DMS79 (cell line): ENCODE measurements around the gene OR2V1.
"Not testable (repeated sequence)": the region's sequence is repeated elsewhere in the genome, so short reads cannot be mapped to it uniquely, and the experiment has no call there.

ENCODE experiments used
- DNase-seq: peaks from one replicate; lab custom pipeline; 2025; lab: John Stamatoyannopoulos, UW

The OR2V1 gene

DNA sequence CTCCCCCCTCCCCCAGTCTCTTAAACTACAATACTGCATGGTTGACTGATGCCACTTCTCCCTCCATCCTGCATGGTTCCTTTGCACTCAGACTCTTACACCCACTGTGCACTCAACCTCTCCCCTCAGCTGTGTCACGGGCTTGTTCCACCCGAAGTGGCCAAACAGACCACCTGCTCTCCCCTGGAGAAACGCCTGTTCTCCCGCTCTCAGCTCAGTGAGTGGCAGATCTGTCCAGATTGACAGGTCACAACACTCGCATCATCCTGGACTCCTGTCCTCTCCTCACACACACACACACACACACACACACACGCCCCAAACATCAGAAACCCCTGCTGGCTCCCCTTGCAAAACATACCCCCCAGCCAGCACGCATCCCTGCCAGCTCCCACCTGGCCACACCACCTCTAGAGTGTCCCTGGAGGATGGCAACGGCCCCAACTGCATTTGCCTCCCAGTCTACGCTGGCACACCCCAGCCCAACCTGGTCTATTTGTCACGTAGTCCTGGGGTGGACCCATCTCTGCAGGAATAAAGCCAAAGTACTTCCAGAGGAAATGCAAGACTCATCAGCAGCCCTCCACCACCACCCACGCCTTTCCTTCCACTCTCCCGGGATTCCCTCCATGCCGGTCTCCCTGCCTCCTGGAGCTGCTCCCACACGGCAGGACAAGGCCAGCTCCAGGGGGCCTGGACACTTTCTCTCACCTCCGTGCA is 2.9 kb downstream of the OR2V1 start:
- no peak for DNase-seq

DNA sequence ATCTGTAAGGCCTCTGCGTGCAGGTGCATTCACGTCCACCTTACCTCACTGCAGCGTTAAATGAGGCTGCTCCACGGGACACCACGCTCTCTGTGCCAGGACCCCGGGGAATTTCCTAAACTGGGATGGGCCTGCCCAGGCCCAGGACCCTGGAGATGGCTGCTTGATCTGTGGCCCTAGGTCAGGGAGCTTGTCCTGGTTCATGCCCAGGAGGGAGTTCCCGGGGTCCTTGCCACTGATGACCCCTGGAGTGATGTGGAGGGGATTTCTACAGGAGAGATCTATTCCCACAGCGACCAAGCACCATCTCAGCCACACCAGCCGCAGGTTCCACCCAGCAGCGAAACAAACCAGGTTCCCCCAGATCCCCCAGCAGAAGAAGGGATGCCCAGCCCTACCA is 3.5 kb downstream of the OR2V1 start:
- no peak for DNase-seq

DNA sequence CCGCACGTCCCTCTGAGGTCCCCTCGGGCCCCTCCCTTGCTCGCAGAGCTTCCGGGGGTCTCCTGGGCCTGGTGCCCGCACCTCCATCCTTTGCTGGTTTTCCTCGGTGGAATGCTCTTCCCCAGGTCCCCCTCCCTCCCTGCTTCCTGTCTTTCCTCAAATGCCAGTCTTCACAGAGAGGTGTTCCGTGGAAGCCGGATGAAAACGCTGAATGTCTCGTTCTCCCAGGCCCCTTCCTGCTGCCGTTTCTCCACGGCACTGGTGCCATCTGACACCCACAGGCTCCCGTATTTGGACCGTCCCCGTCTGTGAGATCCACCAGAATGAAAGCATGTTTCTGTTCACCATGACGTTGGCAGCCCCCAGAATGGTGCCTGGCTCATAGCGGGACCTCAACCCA is 4.1 kb downstream of the OR2V1 start:
- no peak for DNase-seq

DNA sequence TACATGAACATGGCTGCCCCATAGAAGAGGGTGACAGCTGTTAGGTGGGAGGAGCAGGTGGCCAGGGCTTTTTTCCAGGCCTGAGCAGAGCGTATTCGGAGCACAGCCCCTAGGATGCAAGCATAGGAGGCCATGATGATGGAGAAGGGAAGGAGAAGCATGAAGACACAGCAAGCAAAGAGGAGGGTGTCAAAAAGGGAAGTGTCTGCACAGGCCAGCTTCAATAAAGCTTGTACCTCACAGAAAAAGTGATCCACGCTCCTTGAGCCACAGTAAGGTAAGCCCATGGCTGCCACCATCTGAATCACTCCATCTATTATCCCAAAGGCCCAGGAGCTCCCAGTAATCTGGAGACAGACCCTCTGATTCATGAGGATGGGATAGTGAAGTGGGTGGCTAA is 6.4 kb downstream of the OR2V1 start:
- DNase-seq = no peak

DNA sequence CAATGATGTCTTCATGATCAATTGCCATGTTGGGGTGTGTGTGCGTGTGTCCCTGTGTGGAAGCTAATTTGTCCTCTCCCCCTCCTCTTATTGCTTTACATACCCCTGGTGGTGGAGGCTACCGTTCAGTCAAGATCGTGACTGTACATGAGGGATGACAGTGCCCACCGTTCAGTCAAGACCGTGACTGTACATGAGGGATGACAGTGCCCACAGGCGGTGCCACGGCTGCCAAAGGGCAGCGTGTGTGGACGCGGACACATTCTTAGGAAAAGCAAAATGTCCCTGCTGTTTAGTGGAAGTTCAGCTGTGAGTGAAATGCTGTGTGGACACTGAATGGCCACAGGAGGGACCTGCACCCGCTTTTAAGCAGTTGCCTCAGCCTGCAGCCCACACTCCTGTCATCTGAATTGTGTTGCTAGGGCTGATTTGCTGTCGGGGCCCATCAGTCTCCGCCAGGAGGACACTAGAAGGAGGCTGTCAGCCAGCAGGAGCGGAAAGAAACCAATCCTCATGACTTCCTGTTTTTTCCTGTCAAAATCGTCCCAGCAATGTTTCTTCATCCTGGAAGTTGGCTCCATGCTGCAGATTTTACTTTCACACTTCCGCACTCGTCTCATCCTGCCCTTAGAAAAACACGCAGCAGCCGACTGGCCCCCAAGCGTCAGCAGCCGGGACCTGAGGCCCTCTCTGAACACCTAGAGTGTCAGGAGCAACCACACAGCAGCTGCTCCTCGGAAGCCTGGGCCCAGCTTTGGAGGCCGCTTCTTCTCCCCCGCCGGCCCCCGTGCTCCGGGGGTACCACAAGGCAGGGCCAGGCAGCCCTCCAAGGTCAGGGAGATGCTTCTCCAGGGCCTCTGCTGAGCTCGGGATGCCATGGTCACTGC is 9.1 kb downstream of the OR2V1 start:
- DNase-seq = no peak

DNA sequence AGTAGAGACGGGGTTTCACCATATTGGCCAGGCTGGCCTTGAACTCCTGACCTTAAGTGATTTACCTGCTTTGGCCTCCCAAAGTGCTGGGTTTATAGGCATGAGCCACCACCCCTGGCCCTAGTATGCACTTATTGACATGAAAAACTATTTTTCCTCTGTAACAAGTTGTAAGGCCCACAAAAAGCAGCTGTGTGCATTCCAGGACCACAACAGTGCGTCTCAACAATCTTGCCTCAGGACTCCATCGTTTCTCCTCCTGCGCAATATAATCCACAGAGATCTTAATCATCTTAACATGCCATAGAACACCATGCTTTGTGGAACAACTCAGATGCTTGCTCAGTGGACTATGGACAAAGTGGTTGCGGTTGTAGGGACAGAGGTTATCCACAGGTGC is 10.2 kb downstream of the OR2V1 start:
- DNase-seq = no peak

DNA sequence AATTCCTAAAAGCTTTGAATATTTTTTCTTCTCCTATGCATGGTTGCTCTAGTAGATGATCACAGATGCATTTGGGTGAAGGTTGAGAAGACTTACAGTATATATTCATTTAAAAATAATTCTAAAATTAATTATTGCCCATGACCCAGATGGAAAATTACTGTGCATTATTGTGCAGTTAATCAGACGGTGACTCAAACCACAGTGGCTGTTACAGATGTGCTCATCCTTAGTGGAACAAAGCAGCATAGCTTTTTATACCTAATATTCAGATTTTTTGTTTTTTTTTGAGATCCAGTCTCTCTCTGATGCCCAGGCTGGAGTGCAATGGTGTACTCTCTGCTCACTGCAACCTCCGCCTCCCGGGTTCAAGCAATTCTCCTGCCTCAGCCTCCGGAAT is 10.7 kb downstream of the OR2V1 start:
- no peak for DNase-seq

DNA sequence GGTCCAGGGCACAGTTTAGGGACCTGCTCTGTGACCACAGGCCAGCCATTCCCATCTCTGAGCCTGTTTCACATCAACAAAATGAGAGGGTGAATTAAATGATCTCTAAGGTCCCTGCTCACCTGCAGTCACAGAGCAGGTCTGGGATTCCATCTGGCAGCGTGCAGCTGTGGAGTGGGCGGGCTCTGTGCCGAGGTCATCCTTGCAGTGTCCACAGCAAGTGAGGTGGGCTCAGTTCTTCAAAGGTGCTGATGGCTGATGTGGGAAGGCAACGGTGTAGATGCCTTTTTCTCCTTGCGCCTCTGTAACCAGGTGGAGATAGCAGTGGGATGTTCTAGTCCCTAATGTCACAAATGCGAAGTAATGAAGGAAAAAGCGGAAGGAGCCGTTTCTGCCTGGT is 11.9 kb downstream of the OR2V1 start:
- no peak for DNase-seq

DNA sequence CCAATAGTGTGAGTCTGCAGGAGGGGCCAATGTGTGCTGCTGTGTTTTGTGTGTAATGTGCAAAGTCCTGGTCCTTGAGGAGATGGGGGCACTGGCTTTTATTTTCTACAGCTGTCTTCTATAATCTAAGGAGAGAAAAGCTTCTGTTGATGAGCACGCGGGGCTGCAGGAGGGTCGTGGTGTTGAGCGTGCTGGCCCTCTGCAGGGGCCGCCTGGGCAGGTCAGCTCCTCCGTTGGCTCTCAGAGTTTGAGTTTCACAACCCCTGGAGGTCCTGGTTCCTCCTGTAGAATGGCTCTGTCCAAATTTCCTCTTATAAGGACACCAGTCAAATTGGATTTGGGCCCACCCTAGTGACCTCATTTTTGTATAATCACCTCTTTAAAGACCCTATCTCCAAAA is 12.6 kb downstream of the OR2V1 start:
- DNase-seq = no peak

DNA sequence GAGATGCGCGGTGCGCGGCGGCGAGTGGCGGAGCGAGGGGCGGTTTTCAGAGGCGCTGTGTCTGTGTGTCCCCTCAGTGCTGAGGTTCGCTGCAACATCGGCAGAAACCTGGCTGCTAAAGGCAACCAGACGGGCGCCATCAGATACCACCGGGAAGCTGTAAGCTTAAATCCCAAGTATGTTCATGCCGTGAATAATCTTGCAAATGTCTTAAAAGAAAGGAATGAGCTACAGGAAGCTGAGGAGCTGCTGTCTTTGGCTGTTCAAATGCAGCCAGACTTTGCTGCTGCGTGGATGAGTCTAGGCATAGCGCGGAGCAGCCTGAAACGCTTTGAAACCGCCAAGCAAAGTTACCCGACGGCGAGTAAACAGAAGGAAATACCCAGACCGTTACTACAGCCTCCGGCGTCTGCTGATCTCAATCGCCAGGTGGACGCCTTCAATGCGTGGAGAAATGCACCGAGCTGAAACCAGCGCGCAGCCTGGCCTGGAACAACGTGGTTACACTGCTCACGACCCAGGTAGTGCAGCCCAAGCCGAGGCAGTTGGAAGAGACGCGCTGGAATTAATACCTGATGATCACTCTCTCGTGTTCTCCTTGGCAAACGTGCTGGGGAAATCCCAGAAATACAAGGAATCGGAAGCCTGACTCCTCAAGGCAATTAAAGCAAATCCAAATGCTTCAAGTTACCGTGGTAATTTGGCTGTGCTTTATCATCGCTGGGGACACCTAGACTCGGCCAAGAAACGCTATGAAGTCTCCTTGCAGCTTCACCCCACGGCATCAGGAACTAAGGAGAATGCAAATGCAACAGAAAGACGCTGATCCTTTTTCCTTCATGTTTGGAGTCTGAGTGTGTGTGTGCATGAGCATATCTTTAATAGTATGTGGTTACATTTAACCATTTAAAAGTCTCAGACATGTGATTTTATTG is 15.9 kb downstream of the OR2V1 start:
- DNase-seq = no peak

DNA sequence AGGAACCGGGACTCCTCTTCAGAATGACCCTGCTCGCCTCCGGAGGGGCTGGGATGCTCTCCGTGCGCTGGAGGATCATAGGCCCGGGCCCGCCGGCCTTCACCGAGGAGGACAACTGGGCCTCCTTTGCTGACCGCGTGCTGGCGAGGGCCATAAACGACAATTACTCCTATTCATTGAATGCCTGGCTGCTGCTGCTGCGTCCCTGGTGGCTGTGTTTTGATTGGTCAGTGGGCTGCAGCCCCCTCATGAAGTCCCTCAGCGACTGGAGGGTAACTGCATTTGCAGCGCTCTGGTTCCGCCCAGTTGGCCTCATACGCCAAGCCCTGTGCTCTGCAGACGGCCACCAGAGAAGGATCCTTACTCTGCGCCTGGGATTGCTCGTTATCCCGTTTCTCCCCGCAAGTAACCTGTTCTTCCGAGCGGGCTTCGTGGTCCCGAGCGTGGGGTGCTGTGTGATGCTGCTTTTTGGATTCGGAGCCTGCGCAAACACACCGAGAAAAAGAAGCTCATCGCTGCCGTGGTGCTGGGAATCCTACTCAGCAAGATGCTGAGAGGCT is 16.6 kb downstream of the OR2V1 start:
- DNase-seq = no peak

DNA sequence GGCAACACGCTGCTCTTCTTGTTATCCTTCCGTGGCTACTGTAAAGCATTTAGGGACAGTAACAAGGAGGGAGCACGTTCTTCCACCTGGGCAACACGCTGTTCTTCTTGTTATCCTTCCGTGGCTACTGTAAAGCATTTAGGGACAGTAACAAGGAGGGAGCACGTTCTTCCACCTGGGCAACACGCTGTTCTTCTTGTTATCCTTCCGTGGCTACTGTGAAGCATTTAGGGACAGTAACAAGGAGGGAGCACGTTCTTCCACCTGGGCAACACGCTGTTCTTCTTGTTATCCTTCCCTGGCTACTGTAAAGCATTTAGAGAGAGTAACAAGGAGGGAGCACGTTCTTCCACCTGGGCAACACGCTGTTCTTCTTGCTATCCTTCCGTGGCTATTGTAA is 17.4 kb downstream of the OR2V1 start:
- DNase-seq = not testable (repeated sequence)

DNA sequence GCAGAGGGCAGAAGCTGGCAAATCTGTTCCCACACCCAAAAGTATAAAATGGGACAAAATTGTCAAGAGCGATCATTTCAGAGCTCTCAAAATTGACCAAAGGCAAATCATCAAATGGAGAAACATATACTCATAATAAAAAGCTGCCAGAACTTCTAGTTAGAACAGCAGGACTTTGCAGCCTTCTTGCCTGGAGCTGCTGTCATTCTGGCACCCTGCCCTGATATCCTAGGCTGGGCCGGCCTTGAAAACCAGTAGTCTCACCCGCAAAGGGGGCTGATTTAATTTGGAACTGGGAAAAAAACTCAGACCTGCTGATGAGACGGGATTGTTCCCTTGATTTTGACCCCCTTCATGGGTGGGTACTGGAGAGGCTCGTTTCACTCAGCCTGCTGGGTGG is 18.5 kb downstream of the OR2V1 start:
- DNase-seq = no peak

DNA sequence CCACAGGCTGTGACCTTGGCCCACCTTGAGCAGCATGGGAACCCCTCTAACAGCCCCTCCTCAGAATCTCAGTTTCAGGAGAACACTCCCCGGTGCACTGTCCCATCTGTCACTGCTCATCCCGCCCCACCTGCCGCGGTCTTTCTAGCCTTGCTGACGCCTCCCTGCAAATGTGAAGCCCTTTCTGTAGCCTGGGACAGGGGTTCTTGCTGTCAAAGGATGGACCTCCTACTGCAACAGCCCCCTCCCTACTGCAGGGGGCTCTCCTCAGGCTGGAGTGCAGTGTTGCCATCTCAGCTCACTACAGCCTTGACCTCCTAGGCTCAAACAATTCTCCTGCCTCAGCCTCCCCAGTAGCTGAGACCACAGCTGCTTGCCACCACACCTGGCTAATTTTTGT is 20.0 kb downstream of the OR2V1 start:
- DNase-seq = no peak

DNA sequence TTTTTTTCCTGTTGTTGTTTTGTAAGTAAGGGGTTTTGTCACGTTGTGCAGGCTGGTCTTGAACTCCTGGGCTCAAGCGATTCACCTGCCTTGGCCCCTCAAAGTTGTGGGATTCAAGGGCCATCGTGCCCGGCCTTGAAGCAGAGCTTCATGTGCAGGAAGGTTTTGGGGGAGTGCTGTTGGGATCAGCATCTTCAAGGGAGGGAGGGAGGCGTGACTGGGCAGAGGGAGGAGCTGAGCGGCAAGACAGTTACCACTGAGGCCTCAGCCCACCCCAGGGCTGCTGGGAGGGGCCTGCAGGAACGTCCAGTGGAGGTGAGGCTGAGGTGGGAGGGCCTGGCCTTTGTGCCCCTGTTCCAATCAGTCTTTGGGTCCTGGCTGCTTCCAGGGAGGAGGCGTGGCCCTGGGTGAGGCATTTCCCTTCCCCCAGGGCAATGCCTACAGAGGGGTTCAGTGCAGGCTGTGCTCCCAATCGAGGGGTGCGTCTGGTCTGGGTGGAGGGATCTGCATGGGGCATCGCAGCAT is 21.4 kb downstream of the OR2V1 start:
- no peak for DNase-seq

DNA sequence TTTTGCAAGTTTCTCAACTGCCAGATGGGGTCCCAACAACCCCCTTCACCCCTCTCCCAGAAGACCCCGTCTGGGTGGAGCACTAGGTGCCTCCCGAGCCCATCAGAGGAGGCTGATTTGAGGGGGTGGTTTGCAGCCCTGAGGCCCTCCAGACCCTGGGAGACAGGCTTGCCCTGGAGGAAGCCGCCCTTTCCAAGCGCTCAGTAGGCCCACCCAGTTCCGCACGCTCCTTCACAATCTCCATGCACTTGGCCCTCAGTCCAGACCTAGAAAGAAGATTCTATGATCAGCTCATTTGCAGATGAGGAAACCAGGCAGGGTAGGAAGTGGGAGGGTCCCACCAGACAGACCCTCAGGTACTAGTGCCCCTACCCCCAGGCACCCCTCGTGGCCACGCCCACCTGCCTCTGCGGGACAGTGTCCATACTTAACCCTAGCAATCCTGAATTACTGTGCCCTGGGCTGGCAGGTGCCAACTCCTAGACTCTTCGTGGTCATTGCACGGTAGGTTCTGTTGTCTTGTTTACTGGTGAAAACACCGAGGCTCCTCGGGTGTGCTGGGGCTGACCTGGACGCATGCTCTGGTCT is 22.3 kb downstream of the OR2V1 start:
- DNase-seq = no peak

DNA sequence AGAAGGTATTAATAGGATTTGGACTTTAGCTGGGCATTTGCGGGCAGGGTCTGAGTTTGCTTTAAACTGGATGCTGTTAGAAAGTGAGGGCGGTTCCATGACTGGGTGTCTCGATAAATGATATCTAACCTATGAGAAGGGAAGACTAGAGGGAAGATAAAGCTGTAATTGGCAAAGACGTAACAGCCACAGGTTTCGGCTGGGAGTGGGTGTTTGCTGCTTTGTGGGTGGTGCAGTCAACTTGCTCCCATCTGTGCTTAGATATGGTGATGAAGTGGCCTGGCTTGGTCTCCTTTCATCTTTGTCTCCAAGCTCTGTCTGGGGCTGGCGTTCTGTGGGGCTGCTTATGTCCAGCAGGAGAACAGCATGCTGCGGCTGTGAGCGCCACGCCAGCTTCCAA is 23.3 kb downstream of the OR2V1 start:
- DNase-seq = no peak

DNA sequence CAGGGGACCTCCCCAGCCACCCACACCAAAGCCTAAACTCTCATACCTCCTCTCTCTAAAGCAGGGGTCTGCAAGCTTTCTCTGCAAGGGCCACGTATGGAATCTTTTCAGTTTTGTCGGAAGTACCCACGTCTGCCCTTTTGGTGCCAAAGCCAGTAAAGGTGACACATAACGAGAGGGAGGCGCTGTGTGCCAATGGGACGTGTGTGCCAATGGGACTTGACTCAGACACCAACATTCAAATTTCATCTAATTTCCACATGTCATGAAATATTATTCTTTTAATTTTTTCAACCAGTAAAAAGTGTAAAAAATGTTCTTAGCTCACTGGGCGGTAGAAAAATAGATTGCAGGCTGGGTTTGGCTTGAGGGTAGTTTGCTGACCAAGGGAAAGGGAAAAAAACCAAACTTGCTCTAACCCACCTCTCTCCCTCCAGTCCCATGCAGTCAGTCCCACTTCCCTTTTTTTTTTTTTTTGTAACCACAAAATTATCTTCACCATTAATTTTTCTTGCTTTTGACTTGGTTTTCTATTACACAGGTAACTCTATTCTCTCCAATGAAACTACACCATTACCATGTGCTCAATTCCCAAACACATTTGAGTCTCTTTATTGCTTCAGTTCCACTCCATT is 25.5 kb downstream of the OR2V1 start:
- DNase-seq = no peak

DNA sequence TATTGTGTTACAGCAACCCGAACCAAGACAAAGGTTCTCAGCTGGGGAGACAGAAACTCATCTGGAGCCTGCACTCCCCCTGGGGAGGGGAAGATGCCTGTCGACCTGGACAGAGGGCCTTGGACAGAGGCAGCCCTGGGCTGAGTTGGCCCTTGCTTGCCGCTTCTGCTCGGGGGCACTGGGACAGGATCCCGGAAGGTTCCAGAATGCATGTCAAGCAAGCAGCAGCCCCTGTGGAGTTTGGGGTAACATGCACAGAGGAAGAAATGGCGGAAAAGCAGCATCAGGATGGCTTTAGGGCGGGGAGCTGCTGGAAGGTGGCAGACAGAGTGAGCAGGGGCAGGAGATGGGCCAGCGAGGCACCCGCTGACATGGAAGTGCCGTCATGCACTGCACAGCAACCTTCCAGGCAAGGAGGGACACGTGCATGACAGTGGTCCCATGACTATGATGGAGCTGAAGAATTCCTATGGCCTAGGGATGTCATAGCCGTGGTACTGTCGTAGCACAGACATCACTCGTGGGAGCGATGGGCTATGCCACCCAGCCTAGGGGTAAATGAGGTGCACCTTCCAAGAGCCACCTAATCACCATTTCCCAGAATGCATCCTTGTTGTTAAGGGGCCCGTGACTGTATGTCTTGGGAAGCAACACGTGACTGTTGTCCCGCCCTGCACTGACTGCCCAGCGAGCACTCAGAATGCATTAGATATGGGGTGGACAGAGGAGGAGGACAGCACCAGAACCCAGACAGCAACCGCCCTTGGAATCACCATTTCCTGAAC is 26.2 kb downstream of the OR2V1 start:
- DNase-seq = not testable (repeated sequence)

DNA sequence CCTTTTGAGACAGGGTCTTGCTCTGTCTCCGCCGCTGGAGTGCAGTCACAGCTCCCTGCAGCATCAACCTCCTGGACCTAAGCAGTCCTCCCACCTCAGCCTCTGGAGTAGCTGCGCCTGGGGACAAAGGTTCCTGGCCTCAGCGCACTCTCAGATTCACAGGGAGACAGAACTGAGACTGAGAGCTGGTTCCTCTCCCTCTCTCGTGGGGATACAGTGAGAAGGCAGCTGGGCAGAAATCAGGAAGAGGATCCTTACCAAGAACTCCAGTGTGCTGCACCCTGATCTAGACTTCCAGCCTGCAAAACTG is 26.8 kb downstream of the OR2V1 start:
- not testable (repeated sequence) for DNase-seq
